ENCODE results near the gene CPNE2. TPM values are rescaled to one million over a fixed set of nuclear protein-coding genes. Genes with fewer than 3 reads are reported as not detected.

CPNE2 gene
- total RNA-seq (2022; extraction: Qiagen RNA extraction) = 36.5 to 53.8 TPM (median 52.1 TPM) in 5 replicates

DNA sequence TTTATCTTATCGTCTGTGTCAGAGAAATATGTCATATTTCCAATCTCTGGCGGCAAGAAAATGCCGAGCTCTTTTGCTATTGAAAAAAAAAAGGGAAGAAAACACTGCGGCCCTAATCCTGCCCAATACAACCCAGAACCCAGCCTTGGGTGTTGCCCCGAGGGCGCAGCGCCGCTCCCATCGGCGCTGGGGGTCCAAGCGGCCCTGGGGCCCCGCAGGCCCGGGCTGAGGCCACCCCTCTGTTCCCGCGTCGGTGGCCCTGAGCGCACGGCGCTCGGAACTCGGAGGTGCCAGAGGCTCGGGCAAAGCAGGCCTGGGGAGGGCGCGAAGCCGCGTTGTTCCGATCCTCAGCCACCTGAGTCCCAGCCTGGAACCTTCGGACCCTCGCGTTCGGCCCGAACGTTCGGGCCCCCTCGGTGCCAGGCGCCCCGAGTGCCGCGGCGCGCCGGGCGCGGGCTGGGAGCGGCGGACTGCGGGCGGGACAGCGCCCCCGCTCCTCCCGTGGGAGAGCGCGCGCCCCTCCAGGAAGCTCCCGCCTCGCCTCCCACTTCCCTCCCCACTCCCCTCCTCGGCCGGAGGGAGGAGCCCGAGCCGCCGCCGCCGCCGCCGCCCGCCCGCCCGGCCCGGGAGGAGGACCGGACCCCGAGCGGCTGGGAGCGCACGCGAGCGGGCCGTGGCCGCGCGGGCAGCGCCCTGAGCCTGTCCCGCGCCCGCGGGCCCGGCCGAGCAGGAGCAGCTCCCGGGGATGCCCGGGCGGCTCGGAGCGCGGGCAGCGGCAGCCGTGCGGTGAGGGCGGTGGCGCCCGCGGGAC lies at the start of gene CPNE2:
Gene CPNE2 (plus strand): TSS at position 609 of the 811 bp plus-strand sequence. CDS start 18,160 bp downstream, outside the sequence.

DNA sequence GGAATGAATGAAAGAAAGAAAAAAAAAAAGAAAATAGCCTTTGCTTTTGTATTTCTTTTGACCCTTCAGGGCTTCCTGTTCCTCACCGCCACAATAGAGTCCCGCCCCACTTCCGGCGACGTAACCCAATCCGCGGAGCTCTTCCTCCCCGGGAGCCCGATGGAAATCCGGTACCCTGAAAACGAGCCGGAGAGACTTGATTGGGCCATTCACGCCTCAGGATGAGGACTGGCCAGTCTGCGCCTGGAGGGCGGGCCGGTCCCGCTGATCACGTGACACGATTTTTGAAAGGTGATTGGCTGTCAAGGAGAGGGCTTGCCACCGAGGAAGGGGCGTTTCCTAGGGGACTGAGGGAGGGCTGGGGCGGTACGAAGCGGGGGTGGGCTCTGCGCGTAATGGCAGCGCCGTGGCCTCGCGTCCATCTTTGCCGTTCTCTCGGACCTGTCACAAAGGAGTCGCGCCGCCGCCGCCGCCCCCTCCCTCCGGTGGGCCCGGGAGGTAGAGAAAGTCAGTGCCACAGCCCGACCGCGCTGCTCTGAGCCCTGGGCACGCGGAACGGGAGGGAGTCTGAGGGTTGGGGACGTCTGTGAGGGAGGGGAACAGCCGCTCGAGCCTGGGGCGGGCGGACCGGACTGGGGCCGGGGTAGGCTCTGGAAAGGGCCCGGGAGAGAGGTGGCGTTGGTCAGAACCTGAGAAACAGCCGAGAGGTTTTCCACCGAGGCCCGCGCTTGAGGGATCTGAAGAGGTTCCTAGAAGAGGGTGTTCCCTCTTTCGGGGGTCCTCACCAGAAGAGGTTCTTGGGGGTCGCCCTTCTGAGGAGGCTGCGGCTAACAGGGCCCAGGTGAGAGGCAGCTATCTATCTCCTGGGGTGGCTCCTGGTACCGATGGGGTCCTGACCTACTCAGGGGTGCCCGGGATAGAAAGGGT lies 93.8 kb downstream of the CPNE2 start, which contains the start of the genes PSME3IP1 and RSPRY1:
Gene PSME3IP1 (minus strand): TSS at position 95 of the 927 bp plus-strand sequence. CDS start 12,185 bp downstream, outside the sequence.
Gene RSPRY1 (plus strand): TSS at position 385 of the 927 bp plus-strand sequence. CDS start 18,330 bp downstream, outside the sequence.

Other genes with a start within 250 kb of the CPNE2 start
- gene SLC12A3, start 227.4 kb upstream of the CPNE2 start, total RNA-seq (2022; extraction: Qiagen RNA extraction) = 0.04 TPM in 1 of 5 replicates, not detected in the others
- gene HERPUD1, start 160.4 kb upstream of the CPNE2 start, total RNA-seq (2022; extraction: Qiagen RNA extraction) = 93.4 to 112 TPM (median 95.0 TPM) in 5 replicates
- not detected in 5 replicates for gene CETP, start 130.6 kb upstream of the CPNE2 start, total RNA-seq (2022; extraction: Qiagen RNA extraction)
- gene NLRC5, start 103.0 kb upstream of the CPNE2 start, total RNA-seq (2022; extraction: Qiagen RNA extraction) = 2.3 to 3.0 TPM (median 2.8 TPM) in 5 replicates
- gene PSME3IP1, start 93.5 kb downstream of the CPNE2 start, total RNA-seq (2022; extraction: Qiagen RNA extraction) = 103 to 122 TPM (median 108 TPM) in 5 replicates
- gene RSPRY1, start 93.7 kb downstream of the CPNE2 start, total RNA-seq (2022; extraction: Qiagen RNA extraction) = 39.4 to 50.2 TPM (median 46.5 TPM) in 5 replicates
- gene ARL2BP, start 152.7 kb downstream of the CPNE2 start, total RNA-seq (2022; extraction: Qiagen RNA extraction) = 73.1 to 80.6 TPM (median 78.7 TPM) in 5 replicates
- 1.1 to 1.5 TPM (median 1.2 TPM) in 5 replicates for gene PLLP, start 192.1 kb downstream of the CPNE2 start, total RNA-seq (2022; extraction: Qiagen RNA extraction)